Measurements from ENCODE around the gene STAT4.

STAT4 gene

DNA sequence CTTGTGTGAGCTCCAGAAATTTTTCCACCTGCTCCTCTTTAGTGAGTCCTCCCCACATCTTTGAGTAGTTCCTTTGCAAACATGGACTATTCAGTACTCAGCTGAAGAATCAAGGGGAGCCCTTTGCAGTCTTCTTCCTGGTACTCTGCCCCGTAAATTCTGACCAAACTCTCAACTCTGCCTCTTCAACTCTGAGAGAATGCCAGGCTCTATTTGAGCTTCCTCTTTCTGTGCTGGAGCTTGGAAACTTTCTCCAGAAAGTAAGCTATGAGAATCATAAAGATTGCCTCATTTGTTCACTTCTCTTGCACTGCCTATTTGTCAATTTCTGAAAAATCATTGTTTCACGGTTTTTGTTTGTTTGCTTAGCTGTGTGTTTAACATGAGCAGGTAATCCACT is 7.4 kb upstream of the STAT4 start:
- Histone ChIP-seq H3K4me3 (ENCODE audit: insufficient read depth, low read length, poor library complexity, severe bottlenecking) (no peak overlapping the region), H4K20me1 (ENCODE audit: low read depth, low read length) (no peaks in the 10 kb centered on the region), H3K9me3 (ENCODE audit: insufficient read depth, low read length) (no peaks in the 10 kb centered on the region), H3K27ac (ENCODE audit: low read depth, low read length) (no peak overlapping the region), H3K36me3 (ENCODE audit: low read length) (no peaks in the 10 kb centered on the region), H2AFZ (ENCODE audit: low read depth, low read length, severe bottlenecking) (no peak overlapping the region), H3K79me2 (ENCODE audit: insufficient read depth, low read length) (no peaks in the 10 kb centered on the region), H3K9me2 (replicated peaks; ENCODE audit: insufficient read depth, low read length) (no peaks in the 10 kb centered on the region), H3K4me2 (ENCODE audit: low read depth, low read length, poor library complexity, severe bottlenecking) (no peak overlapping the region), H3F3A (ENCODE audit: insufficient read depth) (no peaks in the 10 kb centered on the region), H3K9ac (ENCODE audit: low read length) (no peak overlapping the region), H3K27me3 (ENCODE audit: low read length) (no peaks in the 10 kb centered on the region)
- no peak for TF ChIP-seq EZH2phosphoT487 (conservative IDR thresholded peaks at IDR 0.05; ENCODE audit: low read length)
- TF ChIP-seq, protein P1, sequence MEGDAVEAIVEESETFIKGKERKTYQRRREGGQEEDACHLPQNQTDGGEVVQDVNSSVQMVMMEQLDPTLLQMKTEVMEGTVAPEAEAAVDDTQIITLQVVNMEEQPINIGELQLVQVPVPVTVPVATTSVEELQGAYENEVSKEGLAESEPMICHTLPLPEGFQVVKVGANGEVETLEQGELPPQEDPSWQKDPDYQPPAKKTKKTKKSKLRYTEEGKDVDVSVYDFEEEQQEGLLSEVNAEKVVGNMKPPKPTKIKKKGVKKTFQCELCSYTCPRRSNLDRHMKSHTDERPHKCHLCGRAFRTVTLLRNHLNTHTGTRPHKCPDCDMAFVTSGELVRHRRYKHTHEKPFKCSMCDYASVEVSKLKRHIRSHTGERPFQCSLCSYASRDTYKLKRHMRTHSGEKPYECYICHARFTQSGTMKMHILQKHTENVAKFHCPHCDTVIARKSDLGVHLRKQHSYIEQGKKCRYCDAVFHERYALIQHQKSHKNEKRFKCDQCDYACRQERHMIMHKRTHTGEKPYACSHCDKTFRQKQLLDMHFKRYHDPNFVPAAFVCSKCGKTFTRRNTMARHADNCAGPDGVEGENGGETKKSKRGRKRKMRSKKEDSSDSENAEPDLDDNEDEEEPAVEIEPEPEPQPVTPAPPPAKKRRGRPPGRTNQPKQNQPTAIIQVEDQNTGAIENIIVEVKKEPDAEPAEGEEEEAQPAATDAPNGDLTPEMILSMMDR (IDR thresholded peaks at IDR 0.05; ENCODE audit: insufficient read depth, low read length, poor library complexity, severe bottlenecking), result no peak

DNA sequence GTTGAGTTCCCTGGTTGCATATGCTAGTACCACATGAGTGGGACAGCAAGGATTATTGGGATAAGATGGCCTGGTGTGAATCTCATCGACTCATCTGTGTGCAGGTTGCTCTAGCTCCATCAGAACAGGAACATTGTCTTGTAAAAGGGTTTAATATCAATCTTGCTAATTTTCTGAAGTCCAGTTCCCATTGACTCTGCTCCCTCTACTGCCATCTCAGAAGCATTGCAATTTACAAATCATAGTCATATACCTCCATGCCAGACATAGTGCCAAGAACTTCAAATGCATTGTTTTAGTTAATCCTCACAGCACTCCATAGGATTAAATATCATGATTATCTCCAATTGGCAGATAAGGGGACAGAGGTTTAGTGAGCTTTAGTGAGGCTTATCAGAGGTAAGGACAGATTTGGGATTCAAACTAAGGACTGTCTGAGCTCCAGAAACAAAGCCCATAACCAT is 4.8 kb upstream of the STAT4 start:
- no peak overlapping the region for H3K27ac ChIP-seq (ENCODE audit: low read depth, low read length)
- H3K9me2 ChIP-seq (replicated peaks; ENCODE audit: insufficient read depth, low read length), result no peaks in the 10 kb centered on the region
- H3K4me2 ChIP-seq (ENCODE audit: low read depth, low read length, poor library complexity, severe bottlenecking), result no peak overlapping the region
- H3K4me3 ChIP-seq (ENCODE audit: insufficient read depth, low read length, poor library complexity, severe bottlenecking), result no peak overlapping the region
- no peaks in the 10 kb centered on the region for H3K36me3 ChIP-seq (ENCODE audit: low read length)
- H2AFZ ChIP-seq (ENCODE audit: low read depth, low read length, severe bottlenecking), result no peak overlapping the region
- TF ChIP-seq, protein P1 (IDR thresholded peaks at IDR 0.05; ENCODE audit: insufficient read depth, low read length, poor library complexity, severe bottlenecking), result peak; percentile 38
- TF ChIP-seq EZH2phosphoT487 (conservative IDR thresholded peaks at IDR 0.05; ENCODE audit: low read length), result no peak
- H3K9ac ChIP-seq (ENCODE audit: low read length), result no peak overlapping the region
- no peaks in the 10 kb centered on the region for H3F3A ChIP-seq (ENCODE audit: insufficient read depth)
- H4K20me1 ChIP-seq (ENCODE audit: low read depth, low read length), result no peaks in the 10 kb centered on the region
- no peaks in the 10 kb centered on the region for H3K9me3 ChIP-seq (ENCODE audit: insufficient read depth, low read length)
- no peaks in the 10 kb centered on the region for H3K27me3 ChIP-seq (ENCODE audit: low read length)
- H3K79me2 ChIP-seq (ENCODE audit: insufficient read depth, low read length), result no peaks in the 10 kb centered on the region

DNA sequence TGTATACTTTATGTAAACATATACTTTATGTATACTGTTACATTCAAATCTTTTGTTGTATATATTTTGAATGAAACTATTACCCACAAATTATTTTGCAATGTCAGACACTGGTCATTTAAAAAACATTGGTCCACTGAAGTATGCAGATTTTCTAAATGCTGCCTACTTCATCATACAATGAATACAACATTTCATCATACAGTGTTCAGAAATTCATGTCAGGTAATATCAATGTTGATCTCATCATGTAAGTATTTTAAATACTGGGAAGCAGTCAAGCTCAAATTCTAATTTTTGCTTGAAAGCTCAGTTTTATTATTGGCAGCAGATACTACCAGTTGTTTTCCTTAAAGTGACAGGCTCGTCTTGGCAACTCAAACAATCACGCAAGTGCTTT is 2.9 kb upstream of the STAT4 start:
- Histone ChIP-seq H2AFZ (ENCODE audit: low read depth, low read length, severe bottlenecking) (no peak overlapping the region), H3K9me2 (replicated peaks; ENCODE audit: insufficient read depth, low read length) (no peaks in the 10 kb centered on the region), H3K27me3 (ENCODE audit: low read length) (no peaks in the 10 kb centered on the region), H3K4me3 (ENCODE audit: insufficient read depth, low read length, poor library complexity, severe bottlenecking) (no peak overlapping the region), H3K36me3 (ENCODE audit: low read length) (no peaks in the 10 kb centered on the region), H3K9ac (ENCODE audit: low read length) (no peak overlapping the region), H3K27ac (ENCODE audit: low read depth, low read length) (no peak overlapping the region), H4K20me1 (ENCODE audit: low read depth, low read length) (no peaks in the 10 kb centered on the region), H3K4me2 (ENCODE audit: low read depth, low read length, poor library complexity, severe bottlenecking) (no peak overlapping the region), H3K79me2 (ENCODE audit: insufficient read depth, low read length) (no peaks in the 10 kb centered on the region), H3K9me3 (ENCODE audit: insufficient read depth, low read length) (no peaks in the 10 kb centered on the region), H3F3A (ENCODE audit: insufficient read depth) (no peaks in the 10 kb centered on the region)
- TF ChIP-seq EZH2phosphoT487 (conservative IDR thresholded peaks at IDR 0.05; ENCODE audit: low read length), result no peak
- TF ChIP-seq, protein P1 (IDR thresholded peaks at IDR 0.05; ENCODE audit: insufficient read depth, low read length, poor library complexity, severe bottlenecking), result no peak
